Stimulated activated CD4-positive, alpha-beta T cell treated with anti-CD3 and anti-CD28 coated beads, Interleukin-12 subunit alpha, Interleukin-12 subunit beta, amount 100 ng/mL, for 4 hours (primary cell): ENCODE results near the gene REEP1.
"Not testable (repeated sequence)": the region's sequence is repeated elsewhere in the genome, so short reads cannot be mapped to it uniquely, and the experiment has no call there.

Experiments used
- DNase-seq: peaks from one replicate; pipeline ENCODE4 v3.0.0-alpha.2; 2020

Gene REEP1

DNA sequence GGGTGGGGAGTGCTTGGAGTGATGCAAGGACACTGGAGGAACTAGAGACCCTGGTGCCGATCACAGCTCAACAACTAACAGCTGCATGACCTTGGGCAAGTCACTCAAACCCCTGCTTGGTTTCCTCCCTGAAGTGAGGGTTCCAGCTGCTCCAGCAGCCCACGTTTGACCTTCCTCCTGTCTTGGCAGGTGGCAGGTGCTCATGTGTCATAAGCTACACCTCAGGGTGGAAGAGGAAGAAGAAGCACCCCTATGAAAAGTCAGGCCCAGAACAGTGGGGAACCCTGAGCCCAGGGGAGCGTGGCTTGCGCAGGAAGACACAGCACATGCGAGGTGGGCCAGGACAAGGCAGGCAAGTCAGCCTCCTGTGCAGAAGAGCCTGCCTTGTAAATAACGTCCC is 95.8 kb downstream of the REEP1 start:
- DNase-seq = no peak

DNA sequence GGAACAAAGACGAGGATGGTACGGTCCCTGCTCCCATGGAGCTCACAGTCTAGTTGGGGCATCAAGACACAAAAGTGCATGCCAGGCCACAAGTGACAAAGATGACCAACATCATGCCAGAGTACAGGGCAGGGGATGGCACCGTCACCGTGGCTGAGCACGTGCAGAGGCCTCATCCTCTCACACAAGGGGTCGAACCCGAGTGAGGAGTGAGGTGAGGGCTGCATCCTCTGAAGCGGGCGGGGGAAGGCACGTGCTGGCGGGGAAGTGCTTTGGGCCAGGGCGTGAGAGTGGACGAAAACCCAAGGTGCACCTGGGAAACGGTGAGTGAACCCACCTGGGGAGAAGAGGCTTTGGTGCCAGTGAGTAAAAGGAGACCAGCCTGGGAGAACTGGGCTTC is 97.2 kb downstream of the REEP1 start:
- no peak for DNase-seq

DNA sequence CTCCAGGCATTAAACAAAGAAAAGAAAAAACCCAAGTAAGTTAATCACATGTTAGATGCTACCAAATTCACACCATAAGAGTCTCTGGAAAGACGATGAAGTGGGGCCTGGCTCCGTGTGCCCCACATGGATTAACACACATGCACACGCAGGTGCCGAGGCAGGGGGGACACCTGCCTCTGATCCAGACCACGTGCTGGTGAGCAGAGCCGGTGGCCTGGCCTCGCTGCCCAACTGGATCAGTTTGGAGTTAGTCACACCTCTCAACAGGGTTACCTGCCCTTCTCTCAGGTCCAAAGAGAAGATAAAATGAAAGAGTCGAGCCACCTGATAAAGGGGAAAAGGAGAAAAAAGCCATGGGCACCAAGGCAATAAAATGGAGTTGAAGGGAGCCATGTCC is 97.7 kb downstream of the REEP1 start:
- no peak for DNase-seq

DNA sequence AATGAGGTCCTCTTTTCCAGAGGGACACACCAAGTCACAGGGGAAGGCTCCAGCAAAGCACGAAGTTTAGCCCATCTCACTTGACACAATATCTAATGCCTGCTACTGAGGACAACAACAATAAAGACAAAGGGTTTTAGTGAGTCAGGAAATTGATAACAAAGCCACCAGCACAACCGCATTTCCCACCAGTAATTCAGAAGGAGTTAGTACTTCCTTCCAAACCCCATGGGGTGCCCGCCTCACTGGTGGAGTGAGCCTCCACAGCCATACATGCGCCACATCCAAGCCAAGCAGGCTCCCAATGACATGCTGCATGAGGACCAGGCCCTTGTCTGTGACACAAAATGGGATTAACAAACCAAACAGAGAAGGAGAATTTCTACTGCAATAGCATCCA is 98.1 kb downstream of the REEP1 start:
- no peak for DNase-seq

DNA sequence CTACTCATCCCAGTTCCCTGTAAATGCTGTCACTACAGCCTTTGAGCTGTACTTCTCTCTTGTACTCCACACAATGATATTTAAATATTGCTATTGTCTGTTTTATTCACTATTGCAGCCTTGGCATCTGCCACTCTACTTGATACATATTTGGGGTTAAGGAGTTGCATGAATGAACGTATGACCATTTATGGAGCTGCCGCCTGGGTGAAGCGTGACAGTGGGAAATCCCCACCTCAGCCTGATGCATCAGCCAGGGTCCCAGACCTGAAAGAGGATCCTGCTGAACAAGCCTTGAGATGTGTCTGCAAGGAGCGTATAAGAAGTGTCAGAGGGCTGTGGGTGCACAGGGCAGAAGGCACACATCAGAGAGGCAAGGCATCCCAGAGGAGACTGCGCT is 99.1 kb downstream of the REEP1 start:
- DNase-seq = peak; percentile 40

DNA sequence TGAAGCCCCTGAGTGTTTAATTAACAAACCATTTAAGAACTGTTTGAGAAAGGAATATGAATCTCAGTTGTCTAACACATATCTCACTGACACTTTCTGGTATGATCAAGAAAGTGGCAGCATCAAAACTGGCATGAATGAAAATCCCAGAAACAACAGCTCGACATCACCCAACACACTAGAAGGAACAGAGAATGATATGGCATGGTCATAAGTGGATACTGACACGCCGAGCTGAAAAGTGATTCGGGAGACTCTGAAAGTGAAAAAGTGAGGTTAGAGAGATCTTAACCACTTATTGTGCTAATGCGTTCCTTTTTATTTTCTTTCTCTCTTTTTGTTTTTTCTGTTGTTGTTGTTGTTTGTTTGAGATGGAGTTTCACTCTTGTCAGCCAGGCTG is 100.3 kb downstream of the REEP1 start:
- no peak for DNase-seq

DNA sequence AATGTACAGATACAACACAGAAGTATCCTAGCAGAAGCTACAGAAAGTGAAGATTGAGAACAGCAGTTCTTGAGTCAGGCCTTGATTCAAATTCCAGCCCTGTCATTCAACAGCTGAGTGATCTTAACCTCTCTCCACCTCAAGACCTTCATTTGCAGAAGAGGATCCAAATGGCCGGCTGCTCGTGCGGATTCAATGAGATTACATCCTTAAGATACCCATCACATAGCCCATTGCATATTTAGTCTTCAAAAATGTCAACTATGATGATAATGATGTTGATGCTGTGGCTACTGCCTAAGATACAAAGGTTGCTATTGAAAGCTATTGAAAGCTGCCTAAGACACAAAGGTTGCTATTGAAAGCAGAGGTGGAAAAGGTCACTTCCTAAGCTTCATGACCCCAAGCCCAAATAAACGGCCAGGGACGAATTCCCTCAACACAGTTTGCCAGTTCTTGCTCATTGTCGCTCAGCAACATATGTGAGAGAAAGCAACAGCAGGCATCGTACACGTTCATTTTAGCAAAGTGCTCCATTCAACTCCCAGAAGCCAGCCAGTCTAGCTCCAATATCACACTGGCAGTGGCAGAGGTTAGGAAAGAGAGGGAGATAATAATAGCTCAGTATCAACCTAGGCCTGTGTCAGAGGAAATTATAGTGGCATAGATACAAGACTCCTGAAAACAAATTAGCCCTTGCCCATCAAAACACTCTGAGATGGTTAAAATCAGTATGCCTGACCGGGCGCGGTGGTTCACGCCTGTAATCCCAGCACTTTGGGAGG is 102.0 kb downstream of the REEP1 start:
- DNase-seq = no peak

DNA sequence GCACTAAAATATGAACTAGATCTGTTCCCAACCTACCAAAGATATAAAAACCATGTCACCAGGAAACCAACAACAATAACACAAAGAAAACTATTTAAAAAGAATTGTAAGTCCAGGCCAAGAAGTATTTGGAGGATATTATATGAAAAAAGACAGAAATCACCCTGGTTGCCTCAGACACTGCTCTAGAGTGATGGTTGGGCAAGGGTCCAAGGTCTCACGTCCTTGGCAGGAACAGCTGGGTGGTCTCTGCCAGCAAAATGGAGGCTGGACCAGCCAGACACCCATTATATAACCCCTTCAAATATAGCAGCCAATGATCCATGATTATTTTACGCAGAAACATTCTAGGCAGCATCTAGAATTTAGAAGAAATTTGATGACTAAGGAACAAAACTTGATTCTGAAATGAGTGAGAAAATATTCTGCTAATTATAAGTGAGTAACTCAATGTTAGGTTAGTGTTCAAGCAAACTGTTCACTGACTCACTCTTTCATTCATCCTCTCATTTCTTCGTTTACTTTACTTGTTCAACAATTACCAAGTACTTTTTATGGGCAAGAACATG is 102.8 kb downstream of the REEP1 start:
- DNase-seq = no peak

DNA sequence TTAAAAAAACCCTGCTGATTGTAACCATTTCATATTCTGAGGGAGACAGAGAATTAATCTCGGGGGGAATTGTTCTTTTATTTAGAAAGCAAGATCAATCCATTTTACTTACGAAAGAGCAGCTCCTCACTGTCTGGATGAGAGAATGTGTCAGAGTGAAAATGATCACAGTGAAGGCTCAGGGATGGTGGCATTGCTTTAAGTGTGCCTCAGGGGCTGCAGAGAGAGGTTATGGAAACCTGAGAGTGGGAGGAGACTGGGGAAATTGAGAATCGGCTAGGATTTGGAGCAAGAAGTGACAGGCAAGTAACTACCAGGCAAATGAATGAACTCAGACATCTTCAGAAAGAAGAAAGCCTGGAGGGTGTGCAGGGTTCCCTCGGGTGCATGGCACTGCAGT is 104.0 kb downstream of the REEP1 start:
- DNase-seq = no peak

DNA sequence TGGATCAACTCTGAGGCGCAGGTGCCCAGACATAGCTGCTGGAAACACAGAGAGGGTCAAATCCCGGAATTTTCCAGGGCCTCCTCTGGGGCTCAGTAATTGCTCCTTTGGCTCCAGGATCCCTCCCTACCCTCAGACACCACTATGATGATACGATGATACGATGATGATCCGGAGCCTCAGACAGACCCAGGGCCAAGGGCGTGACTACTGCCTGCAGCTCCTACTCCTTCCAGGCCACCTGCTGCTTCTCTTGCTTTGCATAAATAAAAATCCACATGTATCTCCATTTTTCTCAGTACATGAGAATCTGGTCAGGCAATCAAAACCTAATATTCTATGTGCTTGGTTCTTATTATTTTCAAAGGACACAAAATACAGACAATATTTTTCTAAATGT is 104.5 kb downstream of the REEP1 start:
- no peak for DNase-seq

DNA sequence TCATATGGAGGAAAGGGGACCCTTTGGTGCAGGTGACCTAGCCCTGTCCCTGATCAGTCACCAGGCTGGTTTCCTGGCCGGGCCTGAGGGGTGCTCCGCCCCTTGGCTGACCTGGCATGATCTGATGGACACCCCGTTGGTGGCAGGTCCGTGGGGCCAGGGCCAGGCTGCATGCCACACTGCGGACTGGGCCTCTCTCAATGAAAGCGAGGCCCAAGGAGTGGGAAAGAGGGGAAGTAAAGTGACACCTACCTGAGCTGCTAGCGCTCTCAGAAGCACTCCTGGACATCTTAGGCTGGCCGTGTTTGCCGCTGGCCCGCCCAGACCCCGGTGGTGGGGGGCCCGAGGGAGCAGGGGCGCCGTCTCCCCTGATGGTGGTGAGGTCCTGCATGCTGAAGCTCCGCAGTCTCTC is 105.0 kb downstream of the REEP1 start:
- DNase-seq = no peak

DNA sequence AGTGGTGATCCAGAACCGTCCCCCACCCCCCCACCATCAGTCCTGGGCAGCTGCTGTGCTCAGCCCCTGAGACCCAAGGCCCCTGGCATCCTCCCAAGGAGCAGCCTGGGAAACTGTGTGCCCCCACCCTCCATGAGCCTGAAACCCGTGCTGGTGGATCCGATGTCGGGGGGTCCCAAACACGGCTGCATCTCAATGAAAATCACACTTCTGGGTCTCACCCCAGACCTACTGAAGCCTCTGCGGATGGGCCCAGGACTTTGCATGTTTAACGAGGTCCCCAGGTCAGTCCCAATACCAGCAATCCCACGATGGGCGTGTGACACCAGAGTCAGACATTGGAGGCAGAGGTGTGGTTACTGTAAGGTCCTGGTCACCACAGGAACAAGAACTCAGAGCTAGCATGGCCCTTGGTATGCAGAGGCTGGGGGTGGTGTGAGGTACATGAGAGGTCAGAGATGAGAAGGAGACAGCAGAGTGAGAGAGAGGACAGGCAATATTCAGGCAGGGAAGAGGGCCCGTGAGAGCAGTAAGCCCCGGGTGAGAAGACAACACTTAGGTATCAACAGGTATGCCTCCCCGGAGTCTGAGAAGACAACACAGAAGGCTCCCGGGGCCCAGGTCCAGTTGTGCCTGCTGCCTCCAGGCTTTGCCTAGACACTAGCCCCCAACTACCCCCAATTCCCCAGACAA is 105.6 kb downstream of the REEP1 start:
- no peak for DNase-seq

DNA sequence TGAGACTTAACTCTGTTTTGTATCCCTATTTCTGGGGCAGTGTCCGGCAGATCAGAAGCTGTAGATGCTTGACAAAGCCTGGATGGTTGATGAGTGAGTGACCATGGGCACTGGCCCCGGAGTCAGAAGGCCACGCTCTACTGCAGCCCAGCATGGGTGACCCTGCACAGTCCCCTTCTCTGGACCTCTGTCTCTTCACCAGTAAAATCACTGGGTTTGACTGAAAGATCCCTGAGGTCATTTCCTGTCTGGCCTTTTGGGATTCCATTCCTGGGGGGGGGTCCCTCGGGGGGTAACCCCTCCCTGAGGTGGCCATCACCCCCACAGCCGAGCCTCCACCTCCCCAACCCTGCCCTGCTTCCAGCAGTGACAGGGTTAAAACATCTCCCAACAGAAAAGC is 106.5 kb downstream of the REEP1 start:
- DNase-seq = no peak

DNA sequence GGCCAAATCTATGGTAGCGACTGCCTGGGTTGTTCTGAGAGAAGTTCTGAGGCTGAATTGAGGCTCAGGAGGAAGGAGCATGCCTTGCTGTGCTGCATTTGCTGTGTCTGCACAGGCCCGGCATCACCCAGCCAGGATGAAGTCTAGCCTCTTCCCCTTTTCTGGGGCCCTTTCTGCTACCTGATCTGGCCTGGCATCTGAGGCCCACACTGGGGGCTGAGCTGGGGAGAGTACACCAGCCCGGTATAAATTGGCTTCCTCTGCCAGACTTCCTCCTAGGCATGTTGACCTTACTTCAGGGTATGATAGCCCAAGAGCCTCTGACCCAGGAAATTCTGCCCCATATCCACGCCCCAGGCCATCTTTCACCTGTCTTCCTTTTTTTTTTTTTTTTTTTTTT is 108.2 kb downstream of the REEP1 start:
- DNase-seq = no peak

DNA sequence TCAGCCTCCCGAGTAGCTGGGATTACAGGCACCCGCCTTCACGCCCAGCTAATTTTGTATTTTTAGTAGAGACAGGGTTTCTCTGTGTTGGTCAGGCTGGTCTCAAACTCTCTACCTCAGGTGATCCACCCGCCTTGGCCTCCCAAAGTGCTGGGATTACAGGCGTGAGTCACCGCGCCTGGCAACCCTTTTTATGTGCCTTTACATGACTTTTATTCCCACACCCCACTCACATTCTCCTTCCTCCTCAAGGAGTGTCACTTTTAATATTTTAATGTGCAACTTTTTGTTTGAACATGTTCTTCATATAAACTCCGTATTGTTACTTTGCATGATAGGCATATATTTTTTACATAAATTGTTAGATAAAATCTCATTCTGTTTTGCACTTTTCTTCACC is 108.9 kb downstream of the REEP1 start:
- DNase-seq = not testable (repeated sequence)

DNA sequence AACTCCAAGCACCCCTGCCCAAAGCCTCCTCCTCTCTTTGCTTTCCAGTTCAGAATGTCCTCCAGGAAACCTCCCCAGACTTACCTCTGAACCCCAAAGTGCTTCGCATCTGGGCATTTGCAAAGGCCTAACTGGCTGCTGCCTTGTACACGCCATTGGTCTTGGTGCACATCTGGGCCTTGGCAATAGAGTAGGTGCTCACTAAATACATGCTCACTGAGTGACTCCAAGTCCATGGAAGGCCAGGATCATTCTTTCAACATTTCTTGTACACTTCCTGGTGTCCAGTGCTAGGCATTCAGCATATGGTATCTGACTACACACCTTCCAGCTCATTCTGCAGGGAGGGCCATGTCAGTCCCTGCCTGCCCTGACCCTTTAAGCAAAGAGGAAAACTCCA is 109.7 kb downstream of the REEP1 start:
- no peak for DNase-seq

DNA sequence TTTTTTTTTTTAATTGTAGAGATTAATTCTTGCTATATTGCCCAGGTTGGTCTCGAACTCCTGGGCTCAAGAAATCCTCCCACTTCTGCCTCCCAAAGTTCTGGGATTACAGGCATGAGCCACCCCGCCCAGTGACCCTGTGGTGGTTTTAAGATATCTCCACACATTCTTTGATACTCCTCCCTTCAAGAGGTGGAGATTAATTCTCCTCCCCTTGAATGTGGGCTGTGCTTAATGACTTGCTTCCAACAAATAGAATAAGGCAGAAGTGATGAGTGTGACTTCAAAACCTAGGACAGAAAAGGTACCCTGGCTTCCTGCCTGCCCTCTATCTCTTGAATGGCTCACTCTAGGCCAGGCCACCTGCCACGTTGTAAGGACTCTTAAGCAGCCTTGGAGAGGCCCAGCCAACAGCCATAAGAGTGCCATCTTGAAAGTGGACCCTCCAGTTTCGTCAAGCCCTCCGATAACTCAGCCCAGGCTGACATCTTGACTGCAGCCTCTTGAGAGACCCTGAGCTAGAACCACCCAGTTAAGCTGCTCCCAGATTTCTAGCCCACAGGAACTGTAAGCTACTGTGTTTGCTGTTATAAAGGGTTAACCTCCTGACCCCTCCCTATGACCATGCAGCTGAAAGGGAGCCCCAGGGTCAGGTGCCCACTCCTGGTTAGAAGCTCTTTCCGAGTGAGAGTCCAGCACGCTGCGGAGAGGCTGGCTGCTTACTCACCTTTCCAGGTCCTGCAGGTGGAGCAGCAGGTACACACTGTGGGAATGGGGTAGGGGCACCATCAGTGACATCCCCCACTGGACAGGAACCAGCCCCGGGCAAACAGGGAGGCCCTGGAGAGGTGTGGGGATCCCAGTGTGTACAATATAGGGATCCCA is 110.5 kb downstream of the REEP1 start:
- DNase-seq = no peak

DNA sequence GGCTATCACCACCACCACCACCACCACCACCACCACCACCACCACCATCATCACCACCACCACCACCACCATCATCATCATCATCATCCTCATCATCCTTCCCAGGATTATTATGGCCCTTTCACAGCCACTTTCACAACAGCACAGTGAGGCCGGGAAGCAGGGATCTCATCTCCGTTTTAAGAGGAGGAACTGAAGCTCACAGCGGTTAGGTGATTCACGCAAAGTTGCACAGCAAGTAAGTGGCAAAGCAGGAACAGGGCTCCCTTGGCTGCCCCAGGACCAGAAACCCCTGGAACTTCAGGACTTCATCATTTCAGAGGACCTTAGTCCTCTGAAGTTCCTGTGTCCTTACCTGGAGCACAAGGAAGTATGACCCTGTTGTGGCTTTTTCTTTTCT is 111.4 kb downstream of the REEP1 start:
- DNase-seq = no peak

DNA sequence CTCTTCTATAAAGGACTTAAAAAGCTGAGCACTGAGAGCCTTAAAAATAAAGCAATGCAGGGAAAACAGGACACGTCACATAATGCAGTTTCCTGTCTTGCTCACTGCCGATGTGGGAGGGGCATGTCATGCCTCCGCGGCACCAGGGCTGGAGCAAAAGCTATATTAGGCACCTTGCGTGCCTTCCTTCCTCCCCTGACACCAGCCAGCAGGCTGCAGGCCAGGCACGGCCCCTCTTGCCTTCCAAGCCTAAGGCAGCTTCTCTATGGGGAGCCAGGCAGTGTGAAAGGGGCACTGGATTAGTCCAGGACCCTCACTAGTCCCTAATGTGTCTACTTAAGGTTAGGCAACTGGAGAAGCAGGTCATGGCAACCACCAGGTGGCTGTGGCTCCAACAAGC is 111.8 kb downstream of the REEP1 start:
- DNase-seq = peak; percentile 37

DNA sequence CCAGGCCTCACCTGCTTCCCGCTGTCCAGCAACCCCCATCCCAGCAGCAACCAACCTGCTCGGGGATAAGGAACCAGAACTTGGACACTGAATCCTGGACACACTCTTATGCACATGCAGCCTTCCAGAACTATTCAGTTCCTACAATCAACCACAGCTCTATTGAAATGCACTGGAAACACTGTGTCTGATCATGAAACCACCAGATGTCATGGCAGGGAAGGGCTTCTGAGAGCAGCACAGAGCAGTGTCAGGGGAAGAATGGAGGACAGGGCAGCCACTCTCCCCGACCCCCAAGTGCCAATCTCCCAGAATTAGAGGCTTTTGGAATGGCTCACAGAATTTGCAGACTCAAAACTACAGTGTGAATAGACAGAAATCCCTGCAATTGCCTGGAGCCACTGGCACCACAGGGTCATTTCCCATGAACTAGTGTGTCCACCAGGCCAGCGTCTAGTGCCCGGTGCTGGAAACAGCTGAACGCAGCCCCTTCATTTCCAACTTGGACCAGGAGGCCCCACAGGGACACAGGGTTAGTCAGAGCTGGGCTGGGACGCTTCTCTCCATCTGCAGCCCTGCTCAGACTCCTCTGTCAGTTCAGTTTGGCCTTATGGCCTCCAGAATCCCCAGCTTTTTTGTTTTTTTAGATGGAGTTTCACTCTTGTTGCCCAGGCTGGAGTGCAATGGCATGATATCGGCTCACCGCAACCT is 112.6 kb downstream of the REEP1 start:
- DNase-seq = no peak

DNA sequence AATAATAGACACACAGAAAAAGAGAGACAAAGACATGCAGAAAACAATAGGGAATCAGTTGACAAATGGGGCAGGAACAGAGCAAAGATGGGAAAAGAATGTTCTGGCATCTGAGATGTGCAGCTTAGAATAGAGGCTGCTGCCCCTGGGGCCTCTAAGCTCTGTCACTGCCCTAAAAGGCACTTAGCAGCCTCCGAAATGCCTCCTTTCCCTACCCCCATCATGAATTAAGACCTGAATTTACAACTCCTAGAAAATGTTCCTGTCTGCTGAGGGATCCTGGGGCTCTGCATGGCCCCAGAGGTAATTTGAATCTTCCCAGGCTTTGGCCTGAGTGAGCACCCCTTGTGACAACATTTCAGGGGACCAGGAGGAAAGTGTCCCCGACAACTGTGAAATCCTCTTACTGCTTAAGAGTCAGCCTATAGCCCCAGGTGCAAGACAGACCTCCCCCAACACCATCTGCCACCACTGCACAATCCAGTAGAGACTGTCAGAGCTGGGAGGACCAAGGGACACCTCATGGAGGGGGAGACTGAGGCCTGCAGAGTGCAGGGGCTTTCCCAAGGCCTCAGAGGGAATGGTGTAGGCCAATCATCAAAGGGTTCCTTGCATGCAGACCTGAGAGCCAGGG is 113.4 kb downstream of the REEP1 start:
- no peak for DNase-seq
